Measurements from ENCODE around the gene RAB7A. TPM values are rescaled to one million over a fixed set of nuclear protein-coding genes. Genes with fewer than 3 reads are reported as not detected.

Gene RAB7A
- total and polyA plus RNA-seq, 8 donors: 33.6 to 166 (median 103) TPM

GRCh38 chr3:128786434-128787020 lies 60.5 kb downstream of the RAB7A start:
- Histone ChIP-seq H3K9me3 (no peaks in the 10 kb centered on the region), H3K27me3 (no peaks in the 10 kb centered on the region), H3K36me3 (no peaks in the 10 kb centered on the region), H3K4me1 (peaks cover 37 to 98% (median 74%) of the 10 kb centered on the region in 4 donors), H3K4me3 (no peak overlapping the region), H3K27ac (peak overlapping the region in 2 of 5 donors; percentile 3 to 4)
- intact Hi-C loops (cut with DNase I; ENCODE audit: low total_unique reads): no loop called here
- DNase-seq: no peak
- WGBS, 5 donors: 42 to 75% (median 58%) methylated on average over 3 of the region's 3 CpGs
- TF ChIP-seq POLR2A (IDR thresholded peaks at IDR 0.05) (no peak), EP300 (IDR thresholded peaks at IDR 0.05) (no peak), CTCF (IDR thresholded peaks at IDR 0.05) (no peak), POLR2AphosphoS5 (IDR thresholded peaks at IDR 0.05) (no peak)

GRCh38 chr3:128787256-128788253 lies 61.6 kb downstream of the RAB7A start:
- peak overlapping the region in 1 of 5 donors; percentile 9 for H3K27ac ChIP-seq
- intact Hi-C loops (cut with DNase I; ENCODE audit: low total_unique reads): no loop called here

GRCh38 chr3:128788268-128788869 lies 62.4 kb downstream of the RAB7A start:
- no peak for DNase-seq
- Histone ChIP-seq H3K9me3 (no peaks in the 10 kb centered on the region), H3K27ac (peak overlapping the region in 3 of 5 donors; percentile 9 to 64 (median 14)), H3K4me1 (peaks cover 33 to 98% (median 58%) of the 10 kb centered on the region in 4 donors), H3K4me3 (no peak overlapping the region), H3K27me3 (no peaks in the 10 kb centered on the region), H3K36me3 (no peaks in the 10 kb centered on the region)
- WGBS, 5 donors: 79 to 87% (median 83%) methylated on average over 5 of the region's 5 CpGs
- TF ChIP-seq CTCF (IDR thresholded peaks at IDR 0.05) (no peak), POLR2AphosphoS5 (IDR thresholded peaks at IDR 0.05) (no peak)
- intact Hi-C loops (cut with DNase I; ENCODE audit: low total_unique reads): no loop called here

More at GRCh38 chr3:128787256-128788253, 61.6 kb downstream of the RAB7A start:
- no peaks in the 10 kb centered on the region for H3K27me3 ChIP-seq
- no peak for DNase-seq
- TF ChIP-seq POLR2A (IDR thresholded peaks at IDR 0.05) (no peak), CTCF (IDR thresholded peaks at IDR 0.05) (peak in 2 of 7 experiments; percentile 12 to 35), POLR2AphosphoS5 (IDR thresholded peaks at IDR 0.05) (no peak), EP300 (IDR thresholded peaks at IDR 0.05) (no peak)
- H3K36me3 ChIP-seq: no peaks in the 10 kb centered on the region
- 78 to 82% (median 80%) methylated on average over 12 of the region's 12 CpGs for WGBS, 5 donors
- H3K9me3 ChIP-seq: no peaks in the 10 kb centered on the region
- H3K4me3 ChIP-seq: no peak overlapping the region
- H3K4me1 ChIP-seq: peaks cover 37 to 98% (median 66%) of the 10 kb centered on the region in 4 donors

Measured in stomach (tissue), 9 donors.